ENCODE measurements around the gene MYBPC1.

- TF ChIP-seq CTCF (IDR thresholded peaks at IDR 0.05) (no peak), POLR2A (IDR thresholded peaks at IDR 0.05) (no peak)
Observed at GRCh38 chr12:101675555-101675954, 80.8 kb downstream of the MYBPC1 start.
